ENCODE measurements around the gene OTOR. TPM values are rescaled to one million over a fixed set of nuclear protein-coding genes. Genes with fewer than 3 reads are reported as not detected.

OTOR gene
- total RNA-seq, 1 experiment from 2014 or later = not detected

DNA sequence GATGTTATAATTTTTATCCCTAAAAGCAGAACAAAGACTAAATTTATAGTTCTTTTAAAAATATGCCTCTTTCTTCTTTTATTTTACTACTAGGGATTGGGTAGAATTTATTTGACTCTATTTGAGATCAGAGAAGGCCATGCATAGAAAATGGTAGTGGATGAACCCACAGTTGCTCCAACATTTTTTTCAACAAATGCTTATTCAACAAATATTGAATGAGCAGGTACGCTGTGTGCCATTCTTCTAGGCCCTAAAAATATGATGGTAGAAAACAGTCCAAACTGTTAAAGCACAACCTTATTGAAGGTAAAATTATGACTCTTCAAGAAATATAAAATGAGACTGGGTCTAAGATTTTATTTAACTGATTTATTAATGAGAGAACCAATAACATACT lies 30.0 kb downstream of the OTOR start:
- H3K36me3 Mint-ChIP-seq (ENCODE audit: insufficient read depth in 1 of 3, low read depth in 3 of 3) = peaks cover 0 to 4% (median 3%) of the 10 kb centered on the region in 3 experiments; a peak in 4 of 7 replicates
- H3K9me3 Mint-ChIP-seq = peaks cover 13 to 19% of the 10 kb centered on the region in 2 experiments; a peak in 4 of 5 replicates
- no peak overlapping the region for H4K5ac ChIP-seq (ENCODE audit: insufficient read length, low read depth, low read length)
- H3K4me3 Mint-ChIP-seq = no peak overlapping the region
- TF ChIP-seq, protein P1, sequence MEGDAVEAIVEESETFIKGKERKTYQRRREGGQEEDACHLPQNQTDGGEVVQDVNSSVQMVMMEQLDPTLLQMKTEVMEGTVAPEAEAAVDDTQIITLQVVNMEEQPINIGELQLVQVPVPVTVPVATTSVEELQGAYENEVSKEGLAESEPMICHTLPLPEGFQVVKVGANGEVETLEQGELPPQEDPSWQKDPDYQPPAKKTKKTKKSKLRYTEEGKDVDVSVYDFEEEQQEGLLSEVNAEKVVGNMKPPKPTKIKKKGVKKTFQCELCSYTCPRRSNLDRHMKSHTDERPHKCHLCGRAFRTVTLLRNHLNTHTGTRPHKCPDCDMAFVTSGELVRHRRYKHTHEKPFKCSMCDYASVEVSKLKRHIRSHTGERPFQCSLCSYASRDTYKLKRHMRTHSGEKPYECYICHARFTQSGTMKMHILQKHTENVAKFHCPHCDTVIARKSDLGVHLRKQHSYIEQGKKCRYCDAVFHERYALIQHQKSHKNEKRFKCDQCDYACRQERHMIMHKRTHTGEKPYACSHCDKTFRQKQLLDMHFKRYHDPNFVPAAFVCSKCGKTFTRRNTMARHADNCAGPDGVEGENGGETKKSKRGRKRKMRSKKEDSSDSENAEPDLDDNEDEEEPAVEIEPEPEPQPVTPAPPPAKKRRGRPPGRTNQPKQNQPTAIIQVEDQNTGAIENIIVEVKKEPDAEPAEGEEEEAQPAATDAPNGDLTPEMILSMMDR (conservative IDR thresholded peaks at IDR 0.05) = no peak
- H3K4me1 ChIP-seq (ENCODE audit: insufficient read depth, low read length) = no peaks in the 10 kb centered on the region
- no peak overlapping the region for H3K27ac ChIP-seq (ENCODE audit: insufficient read length, low read depth, low read length)
- no peak overlapping the region for H2BK5ac ChIP-seq (ENCODE audit: insufficient read length, low read length)
- no peak overlapping the region for H2AK5ac ChIP-seq (ENCODE audit: insufficient read length, low read length)
- H3K79me1 ChIP-seq (ENCODE audit: insufficient read depth, low read depth, low read length, poor library complexity, severe bottlenecking) = no peaks in the 10 kb centered on the region
- no peaks in the 10 kb centered on the region for H3K27me3 ChIP-seq (ENCODE audit: insufficient read depth, low read length)
- WGBS (ENCODE audit: extremely low coverage, insufficient read length, low lambda C conversion rate) = no CpG with 5 or more reads among the region's 1 CpG
- H2BK12ac ChIP-seq (ENCODE audit: insufficient read length, low read depth, low read length) = no peak overlapping the region
- no peak overlapping the region for H2AFZ ChIP-seq (ENCODE audit: low read length)
- no peak overlapping the region for H3K4ac ChIP-seq (ENCODE audit: low read depth, low read length)
- no peaks in the 10 kb centered on the region for H4K20me1 ChIP-seq (ENCODE audit: control insufficient read depth, insufficient read depth, insufficient read length)
- H3K23me2 ChIP-seq (ENCODE audit: insufficient read length, low read depth, low read length, poor library complexity, severe bottlenecking) = no peaks in the 10 kb centered on the region
- H4K91ac ChIP-seq (ENCODE audit: insufficient read length, low read depth, low read length) = no peak overlapping the region
- H3K9me3 ChIP-seq (ENCODE audit: control insufficient read depth, low read depth, low read length) = no peaks in the 10 kb centered on the region
- H3K4me1 Mint-ChIP-seq = peaks cover 3 to 9% of the 10 kb centered on the region in 2 experiments; a peak in 2 of 4 replicates
- H4K8ac ChIP-seq (replicated peaks; ENCODE audit: insufficient read length, low read depth, low read length) = no peak overlapping the region
- no peak overlapping the region for H3K4me2 ChIP-seq (ENCODE audit: insufficient read depth, insufficient read length, low read length)
- no peak overlapping the region for H3K9ac ChIP-seq (ENCODE audit: extremely low read depth, insufficient read length, low read length)
- no peaks in the 10 kb centered on the region for H3K27me3 Mint-ChIP-seq (ENCODE audit: low read depth)
- no peak overlapping the region for H2BK15ac ChIP-seq (ENCODE audit: low read depth, low read length)
- H3K14ac ChIP-seq (ENCODE audit: insufficient read depth, low read length) = no peak overlapping the region
- H2BK20ac ChIP-seq (ENCODE audit: low read depth, low read length, poor library complexity, severe bottlenecking) = no peak overlapping the region
- H3K79me2 ChIP-seq (ENCODE audit: insufficient read depth, low read length) = no peaks in the 10 kb centered on the region
- DNase-seq = no peak
- H3K56ac ChIP-seq (ENCODE audit: insufficient read length, low read depth, low read length) = no peak overlapping the region
- no peak overlapping the region for H2BK120ac ChIP-seq (ENCODE audit: low read depth, low read length, poor library complexity, severe bottlenecking)
- no peak overlapping the region for H3K27ac Mint-ChIP-seq
- H3K23ac ChIP-seq (ENCODE audit: insufficient read length, low read depth, low read length) = no peak overlapping the region
- no peak overlapping the region for H3K18ac ChIP-seq (ENCODE audit: insufficient read length, low read depth, low read length)
- H3T11ph ChIP-seq (ENCODE audit: low read length) = no peak overlapping the region

All from H9 (cell line).